Heart right ventricle (tissue), 16 donors: ENCODE measurements around the gene SLAIN1. TPM values are rescaled to one million over a fixed set of nuclear protein-coding genes. Genes with fewer than 3 reads are reported as not detected.

Source experiments
- ATAC-seq, 8 donors: fragments of 200-7000 bp; cut with Tn5 transposase; one replicate each; pipeline ENCODE4 v1.9.1; 2020; ENCODE audit warnings: mild to moderate bottlenecking in 8 of 8, moderate library complexity in 8 of 8, moderate number of reproducible peaks in 1 of 8
- DNase-seq, 2 donors: peaks; one replicate each; pipeline ENCODE4 v3.0.0-alpha.2; 2020
- H3K27ac ChIP-seq, 10 donors: fragments of 200-600 bp; sonication (generic) in 2 of 10; one replicate each; pipeline versions ENCODE4 v1.5.0 to v1.8.0; 2020 to 2022; ENCODE audit warnings: mild to moderate bottlenecking in 3 of 10
- H3K27me3 ChIP-seq, 7 donors: fragments of 200-600 bp; one replicate each; pipeline ENCODE4 v1.8.0; 2021 to 2022; ENCODE audit warnings: mild to moderate bottlenecking in 2 of 7
- H3K36me3 ChIP-seq, 9 donors: fragments of 200-600 bp; sonication (generic) in 1 of 9; one replicate each; pipeline versions ENCODE4 v1.5.0 to v1.8.0; 2020 to 2022; ENCODE audit warnings: mild to moderate bottlenecking in 2 of 9
- H3K4me1 ChIP-seq, 9 donors: fragments of 200-600 bp; sonication (generic) in 1 of 9; one replicate each; pipeline versions ENCODE4 v1.5.0 to v1.8.0; 2020 to 2022; ENCODE audit warnings: mild to moderate bottlenecking in 4 of 9
- H3K4me3 ChIP-seq, 10 donors: fragments of 200-600 bp; sonication (generic) in 2 of 10; one replicate each; pipeline versions ENCODE4 v1.5.0 to v1.8.0; 2020 to 2022; ENCODE audit warnings: mild to moderate bottlenecking in 7 of 10, moderate library complexity in 2 of 10
- H3K9me3 ChIP-seq, 11 donors: fragments of 200-600 bp in 10 of 11; sonication (generic) in 2 of 11; one replicate each; pipeline versions ENCODE4 v1.5.0 to v1.8.0; 2013 to 2022; ENCODE audit warnings: mild to moderate bottlenecking in 2 of 11, control low read depth in 1 of 11, moderate library complexity in 1 of 11
- WGBS, 2 donors: extraction: QIAGEN DNeasy Blood & Tissue Kit; methylation state at CpG; one replicate each; pipeline ENCODE4 v1.1.7; 2013; ENCODE audit warnings: inconsistent platforms in 1 of 2; 5-methylcytosine and 5-hydroxymethylcytosine counted together
- intact Hi-C, 10 donors: fragments of 100-400 bp; cut with DNase I; formaldehyde crosslinking; loops; one replicate each; pipeline versions ENCODE4 v1.11.1 to v1.14.2; 2022
- polyA plus RNA-seq, 2 donors: library from polyadenylated mRNA; stranded (reverse); fragments of 200-250 nt; gene quantifications; one replicate each; pipeline ENCODE4 v1.2.3, GENCODE V29; 2013
- total RNA-seq, 10 donors: library from RNA; stranded (reverse); fragmentation: NEBNext Ultra II Directional in 3 of 10; extraction: Animal tissue kit (Norgen Biotek cat#: 25700) in 3 of 10; gene quantifications; one replicate each; pipeline versions ENCODE4 v1.2.1 to v1.2.4, GENCODE V29; 2021 to 2023
- TF ChIP-seq, protein P1 (sequence below), 9 donors: fragments of 200-600 bp; sonication (generic) in 2 of 9; IDR thresholded peaks; one replicate each; pipeline versions ENCODE4 v1.5.0 to v1.8.0; 2021 to 2022; ENCODE audit warnings: antibody characterized with exemption in 9 of 9, mild to moderate bottlenecking in 5 of 9, moderate library complexity in 1 of 9
- donor health status: Arrhythmogenic right ventricular cardiomyopathy.
- donor health status: ischemic (EF 13 %, LVEDD 7.1; RV severe dilation, severe dysfunction).
- donor health status: healthy with polysubstance abuse.
- donor health status: DM: no; HTN: yes; CAD: no.
- donor health status: DM: no; HTN: no; CAD: no.
- donor health status: ischemic (EF 25% LVEDD 6.9; RV normal size, moderate dysfunction).
- donor health status: ischemic (EF 25% LVEDD 5.7; RV mildly dilated, moderate dysfunction).
- donor health status: healthy.
- donor health status: DM: yes; HTN: yes; CAD: no.
- donor health status: Ischemic cardiomyopathy.
- donor health status: ischemic (EF 35%, LVEDD 5.7; RV mildly dilated, moderate dysfunction).
- donor health status: nonischemic (EF 11% LVEDD 7.7; RV severe dilation, severe dysfunction).
- donor health status: DM: yes; HTN: yes; CAD: no.
- donor health status: PGD.
- donor health status: ischemic (EF 29% LVEDD 5.4; RV normal size, mild dysfunction).
- donor health status: nonischemic (EF 23%, LVEDD 6.1; RV moderate dilation, normal function).

The SLAIN1 gene
- total and polyA plus RNA-seq, 12 donors = 1.4 to 13.6 (median 7.7) TPM

DNA sequence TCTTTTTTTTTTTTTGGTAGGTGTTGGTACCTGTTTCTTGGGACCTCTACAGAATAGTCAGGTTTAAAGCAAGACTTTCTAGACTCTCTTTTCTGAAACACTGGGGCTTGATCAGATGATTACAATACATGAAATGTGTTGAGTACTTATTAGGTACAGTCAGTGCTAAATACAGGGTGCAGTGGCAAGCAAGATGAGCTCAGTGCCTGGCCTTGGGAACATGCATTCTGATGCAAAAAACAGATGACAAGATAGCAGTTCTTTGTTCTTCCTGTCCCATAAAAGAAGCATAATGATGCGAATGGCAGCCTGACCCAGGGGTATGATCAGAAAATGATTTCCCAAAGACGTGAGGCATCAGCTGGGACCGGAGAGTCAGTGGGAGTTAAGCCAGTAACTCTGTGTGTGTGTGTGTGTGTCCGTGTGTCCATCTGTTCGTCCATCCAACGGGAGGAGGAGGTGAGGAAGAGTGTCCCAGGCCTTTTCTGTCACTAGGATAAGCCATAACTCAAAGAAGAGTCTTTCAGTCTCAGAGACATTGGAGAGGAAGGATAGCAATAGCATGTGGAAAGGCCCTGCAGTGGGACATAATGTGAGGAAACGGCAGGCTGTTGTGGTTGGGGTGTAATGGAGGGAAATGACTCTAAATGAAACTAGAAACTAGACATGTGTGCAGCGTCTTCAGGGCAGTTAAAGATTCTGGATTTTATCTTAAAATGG is 32.2 kb downstream of the SLAIN1 start:
- no peak for DNase-seq
- TF ChIP-seq, protein P1, sequence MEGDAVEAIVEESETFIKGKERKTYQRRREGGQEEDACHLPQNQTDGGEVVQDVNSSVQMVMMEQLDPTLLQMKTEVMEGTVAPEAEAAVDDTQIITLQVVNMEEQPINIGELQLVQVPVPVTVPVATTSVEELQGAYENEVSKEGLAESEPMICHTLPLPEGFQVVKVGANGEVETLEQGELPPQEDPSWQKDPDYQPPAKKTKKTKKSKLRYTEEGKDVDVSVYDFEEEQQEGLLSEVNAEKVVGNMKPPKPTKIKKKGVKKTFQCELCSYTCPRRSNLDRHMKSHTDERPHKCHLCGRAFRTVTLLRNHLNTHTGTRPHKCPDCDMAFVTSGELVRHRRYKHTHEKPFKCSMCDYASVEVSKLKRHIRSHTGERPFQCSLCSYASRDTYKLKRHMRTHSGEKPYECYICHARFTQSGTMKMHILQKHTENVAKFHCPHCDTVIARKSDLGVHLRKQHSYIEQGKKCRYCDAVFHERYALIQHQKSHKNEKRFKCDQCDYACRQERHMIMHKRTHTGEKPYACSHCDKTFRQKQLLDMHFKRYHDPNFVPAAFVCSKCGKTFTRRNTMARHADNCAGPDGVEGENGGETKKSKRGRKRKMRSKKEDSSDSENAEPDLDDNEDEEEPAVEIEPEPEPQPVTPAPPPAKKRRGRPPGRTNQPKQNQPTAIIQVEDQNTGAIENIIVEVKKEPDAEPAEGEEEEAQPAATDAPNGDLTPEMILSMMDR (IDR thresholded peaks at IDR 0.05) = no peak
- intact Hi-C loops = loop anchor here in 1 of 10 donors (10.0 kb wide), 1 partner anchor 135 kb away; no protein-coding TSS in a partner anchor
- 66 to 74% methylated on average over 8 of the region's 8 CpGs for WGBS, 2 donors
- H3K4me1 ChIP-seq = peaks cover 0 to 19% (median 8%) of the 10 kb centered on the region in 9 donors
- no peak for ATAC-seq
- no peaks in the 10 kb centered on the region for H3K9me3 ChIP-seq
- no peaks in the 10 kb centered on the region for H3K36me3 ChIP-seq
- no peak overlapping the region for H3K4me3 ChIP-seq
- no peak overlapping the region for H3K27ac ChIP-seq
- no peaks in the 10 kb centered on the region for H3K27me3 ChIP-seq

DNA sequence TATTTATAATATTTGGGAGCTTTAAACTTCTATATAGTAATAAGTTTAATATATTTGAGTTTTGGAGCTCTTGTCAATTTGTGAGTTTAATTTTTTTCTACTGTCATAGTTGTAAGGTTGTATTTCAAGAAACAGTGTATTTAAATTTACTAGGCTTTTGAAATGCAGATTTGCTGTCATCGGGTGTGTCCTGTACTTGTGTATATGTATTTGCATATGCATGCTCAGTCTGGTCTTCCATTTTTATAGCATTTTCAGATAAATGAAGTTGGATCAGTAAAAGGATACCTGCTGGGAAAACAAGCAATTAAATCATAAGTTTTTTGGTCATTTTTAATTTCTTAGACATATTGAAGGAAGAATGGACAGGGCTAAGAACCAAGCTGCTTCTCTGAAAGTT is 33.1 kb downstream of the SLAIN1 start:
- DNase-seq (no peak), ATAC-seq (no peak)
- Histone ChIP-seq H3K9me3 (no peaks in the 10 kb centered on the region), H3K4me1 (peaks cover 0 to 19% (median 8%) of the 10 kb centered on the region in 9 donors), H3K27me3 (no peaks in the 10 kb centered on the region), H3K36me3 (no peaks in the 10 kb centered on the region), H3K4me3 (no peak overlapping the region), H3K27ac (no peak overlapping the region)
- intact Hi-C loops = no loop called here
- 93 to 100% methylated on average over 1 of the region's 1 CpG for WGBS, 2 donors
- TF ChIP-seq, protein P1 (IDR thresholded peaks at IDR 0.05) = no peak

DNA sequence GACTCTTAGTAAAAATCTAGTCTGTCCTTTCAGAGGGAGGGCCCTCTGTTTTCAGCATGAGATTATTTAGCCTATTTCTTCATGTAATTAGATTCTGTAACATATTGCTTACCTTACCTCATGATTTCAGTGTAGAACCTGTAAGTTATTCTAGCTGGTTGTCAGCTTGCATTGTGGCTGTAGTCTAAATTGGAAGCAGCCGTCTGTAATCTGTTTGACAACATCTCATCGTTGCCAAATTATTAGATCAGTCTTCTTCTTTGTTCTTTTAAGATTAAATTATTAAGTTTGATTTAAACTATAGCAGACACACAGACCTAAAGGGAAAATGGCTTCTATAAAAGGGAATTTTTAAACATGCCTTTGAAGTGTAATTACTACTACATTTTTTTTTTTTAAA is 34.8 kb downstream of the SLAIN1 start:
- DNase-seq (no peak), ATAC-seq (no peak)
- no peaks in the 10 kb centered on the region for H3K27me3 ChIP-seq
- H3K4me3 ChIP-seq = no peak overlapping the region
- intact Hi-C loops = no loop called here
- no peaks in the 10 kb centered on the region for H3K36me3 ChIP-seq
- H3K4me1 ChIP-seq = peaks cover 0 to 19% (median 8%) of the 10 kb centered on the region in 9 donors
- 65 to 75% methylated on average over 2 of the region's 2 CpGs for WGBS, 2 donors
- no peaks in the 10 kb centered on the region for H3K9me3 ChIP-seq
- TF ChIP-seq, protein P1 (IDR thresholded peaks at IDR 0.05) = no peak
- no peak overlapping the region for H3K27ac ChIP-seq

DNA sequence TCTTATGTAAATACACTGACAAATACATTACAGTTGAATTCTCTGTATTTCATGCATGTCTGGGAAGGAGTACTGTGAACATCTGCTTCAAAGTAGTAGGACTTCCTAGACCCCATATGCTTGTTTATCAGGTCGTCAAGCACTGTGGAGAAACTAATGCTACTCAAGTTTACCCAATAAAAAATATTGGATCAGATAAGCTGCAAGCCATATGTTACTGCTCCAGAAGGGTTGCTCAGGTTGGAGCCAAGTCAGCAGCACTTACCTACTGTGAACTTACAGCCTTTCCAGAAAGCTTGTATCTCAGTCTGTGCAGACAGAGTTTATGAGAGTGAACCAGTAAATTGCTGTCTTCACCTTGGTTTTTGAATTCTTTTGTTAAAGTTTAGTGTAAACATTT is 36.2 kb downstream of the SLAIN1 start:
- Histone ChIP-seq H3K36me3 (no peaks in the 10 kb centered on the region), H3K27me3 (no peaks in the 10 kb centered on the region), H3K9me3 (no peaks in the 10 kb centered on the region), H3K4me3 (no peak overlapping the region), H3K4me1 (peaks cover 0 to 15% (median 3%) of the 10 kb centered on the region in 9 donors), H3K27ac (no peak overlapping the region)
- no peak for ATAC-seq
- no peak for DNase-seq
- TF ChIP-seq, protein P1 (IDR thresholded peaks at IDR 0.05) = no peak
- intact Hi-C loops = no loop called here
- WGBS, 2 donors = 83 to 92% methylated on average over 1 of the region's 1 CpG
